GM12874 (cell line): ENCODE data around the gene MAGI1.

ENCODE experiments used
- CTCF ChIP-seq: IDR thresholded peaks from 2 replicates; pipeline ENCODE4 v1.5.1; 2011; ENCODE audit warnings: low read depth, mild to moderate bottlenecking, control low read depth, low read length, moderate library complexity; ENCODE audit not compliant: insufficient read depth

The MAGI1 gene

DNA sequence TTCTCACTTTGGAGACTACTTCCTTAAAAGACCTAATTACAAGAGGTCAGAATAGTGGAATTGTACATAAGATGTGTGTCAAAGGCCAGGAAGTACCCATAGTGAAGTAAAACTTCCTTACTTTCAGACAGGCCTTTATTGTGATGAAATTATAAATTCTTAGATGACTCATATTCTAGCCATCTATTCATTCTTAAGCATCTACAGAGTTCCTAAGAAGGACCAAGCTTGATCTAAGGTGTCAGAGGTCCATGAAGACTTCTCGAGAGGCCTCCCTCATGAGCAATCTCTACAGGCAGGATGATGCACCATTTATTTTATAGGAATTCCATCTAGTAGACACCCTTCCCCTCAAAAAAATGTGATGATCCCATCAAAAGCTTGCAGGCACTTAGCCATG, 493.3 kb downstream of the MAGI1 start:
- TF ChIP-seq CTCF: no peak

DNA sequence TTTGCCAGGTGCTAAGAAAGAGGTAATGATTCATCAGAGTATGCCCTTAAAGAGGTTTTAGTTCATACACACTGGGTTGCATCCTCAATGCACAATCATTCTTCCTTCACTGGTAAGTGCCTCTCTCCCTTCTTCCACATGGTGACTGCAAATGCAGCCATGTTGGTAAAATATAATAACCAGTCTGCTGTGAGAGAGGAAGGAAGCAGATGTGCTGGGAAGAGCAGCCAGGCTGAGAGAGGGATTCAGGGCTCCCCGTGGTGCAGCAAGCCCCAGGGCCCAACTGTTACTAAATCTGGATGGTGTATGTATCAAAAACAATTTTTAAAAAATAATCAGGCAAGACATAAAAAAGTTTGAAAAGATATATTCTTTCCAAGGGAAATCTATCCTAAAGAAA, 498.1 kb downstream of the MAGI1 start:
- TF ChIP-seq CTCF: no peak

GRCh38 chr3:65539616-65540015, 499.1 kb downstream of the MAGI1 start:
- TF ChIP-seq CTCF: no peak

GRCh38 chr3:65538101-65538500, 500.6 kb downstream of the MAGI1 start:
- TF ChIP-seq CTCF: no peak

- TF ChIP-seq CTCF: no peak
Measured at GRCh38 chr3:65537109-65537508, 501.6 kb downstream of the MAGI1 start.

- no peak for TF ChIP-seq CTCF
Measured at GRCh38 chr3:65535260-65535659, 503.5 kb downstream of the MAGI1 start.

- no peak for TF ChIP-seq CTCF
Measured at GRCh38 chr3:65534805-65535204, 503.9 kb downstream of the MAGI1 start.

DNA sequence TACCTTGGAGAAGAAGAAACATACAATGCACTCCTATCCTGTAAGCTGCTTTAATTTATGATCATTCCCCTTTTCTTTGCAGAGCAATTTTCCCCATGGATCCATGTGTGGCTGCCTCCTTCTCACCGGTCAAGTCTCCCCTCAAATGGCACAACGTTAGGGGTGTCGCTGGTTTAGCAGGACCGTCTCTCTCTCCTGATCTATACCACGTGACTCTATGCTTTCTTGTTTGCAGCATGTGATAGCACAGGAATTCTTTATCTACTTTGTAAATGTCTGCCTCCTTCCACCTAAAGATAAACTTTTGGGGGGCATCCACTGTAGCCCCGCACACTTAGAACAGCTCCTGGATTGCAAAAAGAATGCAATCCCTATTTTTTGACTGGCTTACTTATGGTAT, 506.0 kb downstream of the MAGI1 start:
- TF ChIP-seq CTCF: no peak
